GM12878 (cell line): Measurements from ENCODE around the gene MTA3.

Experiments used
- BCL11A ChIP-seq: IDR thresholded peaks from 2 replicates; pipeline ENCODE4 v1.6.1; 2011; ENCODE audit warnings: low read depth, low read length
- RAD51 ChIP-seq: fragments of 450-650 bp; IDR thresholded peaks from 2 replicates; pipeline ENCODE4 v1.6.1; 2016; ENCODE audit warnings: moderate library complexity, mild to moderate bottlenecking, inconsistent platforms
- SP1 ChIP-seq: IDR thresholded peaks from one replicate; pipeline ENCODE4 v1.6.1; 2011; ENCODE audit warnings: low read depth, low read length
- STAT1 ChIP-seq: fragments of 450-650 bp; conservative IDR thresholded peaks from 2 replicates; pipeline ENCODE4 v1.6.1; 2014; ENCODE audit warnings: antibody characterized with exemption, mild to moderate bottlenecking
- TF ChIP-seq, protein P1 (sequence below), 3 experiments: IDR thresholded peaks in 2 of 3; conservative IDR thresholded peaks in 1 of 3; 2 replicates each; pipeline ENCODE4 v1.5.1; 2011; ENCODE audit warnings: low read depth in 3 of 3, low read length in 3 of 3, mild to moderate bottlenecking in 3 of 3, control low read depth in 2 of 3, moderate library complexity in 2 of 3, inconsistent platforms in 1 of 3, mixed read lengths in 1 of 3; ENCODE audit not compliant: control insufficient read depth in 2 of 3, insufficient read depth in 1 of 3; ENCODE audit errors: extremely low read depth in 1 of 3
- TF ChIP-seq, protein P2 (sequence below): fragments of 450-650 bp; conservative IDR thresholded peaks from 2 replicates; pipeline ENCODE4 v1.6.1; 2017; ENCODE audit warnings: mild to moderate bottlenecking, moderate library complexity

DNA sequence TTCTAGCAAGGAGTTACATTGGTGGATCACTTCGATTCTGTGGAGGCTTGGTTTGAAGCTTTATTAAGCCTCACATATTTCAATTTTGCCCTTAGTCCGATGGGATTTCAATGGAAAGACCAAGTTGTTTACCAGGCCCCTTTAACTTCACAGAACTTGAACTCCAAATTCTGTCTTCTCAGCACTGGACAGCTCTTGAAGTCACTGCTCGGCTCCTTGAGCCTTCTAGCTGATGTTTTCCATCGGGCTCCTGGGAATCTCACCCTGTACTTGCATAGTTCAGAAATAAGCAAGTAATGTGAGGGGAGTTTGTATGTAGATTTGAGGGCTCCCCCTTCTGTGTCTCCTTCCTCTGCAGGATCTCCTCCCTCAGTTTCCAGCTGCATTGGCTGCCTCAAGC lies 180.4 kb downstream of the MTA3 start:
- TF ChIP-seq STAT1 (no peak), BCL11A (no peak), SP1 (no peak), RAD51 (no peak)
- TF ChIP-seq, protein P1, sequence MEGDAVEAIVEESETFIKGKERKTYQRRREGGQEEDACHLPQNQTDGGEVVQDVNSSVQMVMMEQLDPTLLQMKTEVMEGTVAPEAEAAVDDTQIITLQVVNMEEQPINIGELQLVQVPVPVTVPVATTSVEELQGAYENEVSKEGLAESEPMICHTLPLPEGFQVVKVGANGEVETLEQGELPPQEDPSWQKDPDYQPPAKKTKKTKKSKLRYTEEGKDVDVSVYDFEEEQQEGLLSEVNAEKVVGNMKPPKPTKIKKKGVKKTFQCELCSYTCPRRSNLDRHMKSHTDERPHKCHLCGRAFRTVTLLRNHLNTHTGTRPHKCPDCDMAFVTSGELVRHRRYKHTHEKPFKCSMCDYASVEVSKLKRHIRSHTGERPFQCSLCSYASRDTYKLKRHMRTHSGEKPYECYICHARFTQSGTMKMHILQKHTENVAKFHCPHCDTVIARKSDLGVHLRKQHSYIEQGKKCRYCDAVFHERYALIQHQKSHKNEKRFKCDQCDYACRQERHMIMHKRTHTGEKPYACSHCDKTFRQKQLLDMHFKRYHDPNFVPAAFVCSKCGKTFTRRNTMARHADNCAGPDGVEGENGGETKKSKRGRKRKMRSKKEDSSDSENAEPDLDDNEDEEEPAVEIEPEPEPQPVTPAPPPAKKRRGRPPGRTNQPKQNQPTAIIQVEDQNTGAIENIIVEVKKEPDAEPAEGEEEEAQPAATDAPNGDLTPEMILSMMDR (IDR thresholded peaks at IDR 0.05 in 2 of 3, conservative IDR thresholded peaks at IDR 0.05 in 1 of 3; ENCODE audit: control insufficient read depth in 2 of 3, extremely low read depth in 1 of 3, insufficient read depth in 1 of 3, low read depth in 3 of 3, low read length in 3 of 3), result no peak
- TF ChIP-seq, protein P2, sequence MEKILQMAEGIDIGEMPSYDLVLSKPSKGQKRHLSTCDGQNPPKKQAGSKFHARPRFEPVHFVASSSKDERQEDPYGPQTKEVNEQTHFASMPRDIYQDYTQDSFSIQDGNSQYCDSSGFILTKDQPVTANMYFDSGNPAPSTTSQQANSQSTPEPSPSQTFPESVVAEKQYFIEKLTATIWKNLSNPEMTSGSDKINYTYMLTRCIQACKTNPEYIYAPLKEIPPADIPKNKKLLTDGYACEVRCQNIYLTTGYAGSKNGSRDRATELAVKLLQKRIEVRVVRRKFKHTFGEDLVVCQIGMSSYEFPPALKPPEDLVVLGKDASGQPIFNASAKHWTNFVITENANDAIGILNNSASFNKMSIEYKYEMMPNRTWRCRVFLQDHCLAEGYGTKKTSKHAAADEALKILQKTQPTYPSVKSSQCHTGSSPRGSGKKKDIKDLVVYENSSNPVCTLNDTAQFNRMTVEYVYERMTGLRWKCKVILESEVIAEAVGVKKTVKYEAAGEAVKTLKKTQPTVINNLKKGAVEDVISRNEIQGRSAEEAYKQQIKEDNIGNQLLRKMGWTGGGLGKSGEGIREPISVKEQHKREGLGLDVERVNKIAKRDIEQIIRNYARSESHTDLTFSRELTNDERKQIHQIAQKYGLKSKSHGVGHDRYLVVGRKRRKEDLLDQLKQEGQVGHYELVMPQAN, result no peak
